Cardiac ventricle fibroblast (primary cell): ENCODE results near the gene FAM216B. TPM values are rescaled to one million over a fixed set of nuclear protein-coding genes. Genes with fewer than 3 reads are reported as not detected.

Source experiments
- total RNA-seq: library from RNA; depleted of rRNA; stranded (reverse); fragments of >200 nt; gene quantifications from 2 replicates; pipeline ENCODE4 v1.2.3, GENCODE V29; 2015

FAM216B gene
- not detected in 2 replicates for total RNA-seq

DNA sequence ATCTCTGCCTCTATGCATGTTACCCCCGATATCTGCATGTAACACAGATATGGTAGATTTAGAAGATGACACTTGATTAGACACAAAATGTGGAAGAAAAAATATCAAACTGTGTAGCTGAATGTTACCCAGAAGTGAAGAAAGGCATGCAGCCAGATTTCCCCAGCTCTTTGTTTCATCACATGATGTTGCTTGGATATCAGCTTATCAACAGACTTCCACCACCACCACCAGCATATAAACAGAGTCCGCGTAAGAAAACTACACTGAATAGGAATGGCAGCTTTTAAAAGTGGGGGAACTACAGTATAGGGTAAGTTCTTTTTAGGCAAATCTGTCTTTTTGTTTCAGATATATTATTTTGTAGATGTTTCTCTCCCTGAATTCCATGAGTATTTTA is at the start of gene FAM216B:
TSS of gene FAM216B (plus strand) at position 233 of the 400 bp plus-strand sequence. CDS start 2,484 bp downstream, outside the sequence.

Other genes with a start within 250 kb of the FAM216B start
- gene TNFSF11, start 207.4 kb upstream of the FAM216B start, total RNA-seq = 0.62 and 1.6 TPM in 2 replicates
- gene EPSTI1, start 210.7 kb downstream of the FAM216B start, total RNA-seq = 12.0 and 12.6 TPM in 2 replicates
- 11.7 and 15.2 TPM in 2 replicates for gene DNAJC15, start 242.0 kb downstream of the FAM216B start, total RNA-seq